ENCODE data around the gene TMEM100.
"Not testable (repeated sequence)": the region's sequence is repeated elsewhere in the genome, so short reads cannot be mapped to it uniquely, and the experiment has no call there.

Gene TMEM100

DNA sequence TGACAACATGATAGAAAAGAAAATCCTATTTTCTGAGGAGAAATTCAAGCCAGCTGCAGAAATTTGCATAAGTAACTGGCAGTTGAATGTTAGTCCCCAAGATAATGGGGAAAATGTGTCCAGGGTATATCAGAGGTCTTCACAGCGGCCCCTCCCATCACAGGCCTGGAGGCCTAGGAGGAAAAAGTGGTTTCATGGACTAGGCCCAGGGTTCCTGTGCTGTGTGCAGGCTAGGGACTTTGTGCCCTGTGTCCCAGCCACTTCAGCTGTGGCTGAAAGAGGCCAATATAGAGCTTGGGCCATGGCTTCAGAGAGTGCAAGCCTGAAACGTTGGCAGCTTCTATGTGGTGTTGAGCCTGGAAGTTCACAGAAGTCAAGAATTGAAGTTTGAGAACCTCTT, 35.6 kb downstream of the TMEM100 start:
- DNase-seq (ENCODE audit: low spot score): no peak

DNA sequence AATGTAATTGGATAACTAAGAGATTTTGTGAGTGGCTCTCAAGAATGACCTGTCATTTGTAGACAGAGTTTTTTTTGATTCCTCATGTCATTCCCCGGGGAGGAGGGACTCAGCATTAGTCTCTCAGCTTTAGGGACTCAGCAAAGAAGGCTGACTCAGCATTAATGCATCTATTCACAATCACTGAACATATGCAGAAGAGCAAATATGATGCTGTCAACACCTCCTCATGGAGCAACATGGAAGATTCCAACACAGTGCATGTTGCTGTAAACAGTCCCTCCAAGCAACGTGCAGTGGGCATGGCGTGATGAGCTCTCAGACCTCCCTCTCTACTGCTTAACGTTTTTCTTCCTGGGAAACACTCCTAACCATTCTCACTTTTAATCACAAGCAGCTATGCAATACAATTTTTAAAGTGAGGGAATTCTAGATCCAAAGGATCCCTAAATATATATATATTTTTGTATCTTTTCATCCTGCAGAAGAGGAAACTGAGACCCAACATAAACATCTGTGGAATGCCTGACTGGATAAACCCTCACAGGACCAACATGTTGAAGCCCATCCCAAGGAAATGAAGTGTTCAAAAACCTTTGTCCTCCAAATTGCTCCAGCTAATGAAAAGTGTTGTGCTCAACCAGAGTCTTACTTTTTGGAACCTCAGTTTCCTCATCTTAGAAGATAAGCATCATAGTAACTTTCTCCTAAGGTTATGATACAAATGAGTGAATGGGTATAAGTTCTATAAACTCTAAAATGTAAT, 38.9 kb downstream of the TMEM100 start:
- no peak for DNase-seq (ENCODE audit: low spot score)

DNA sequence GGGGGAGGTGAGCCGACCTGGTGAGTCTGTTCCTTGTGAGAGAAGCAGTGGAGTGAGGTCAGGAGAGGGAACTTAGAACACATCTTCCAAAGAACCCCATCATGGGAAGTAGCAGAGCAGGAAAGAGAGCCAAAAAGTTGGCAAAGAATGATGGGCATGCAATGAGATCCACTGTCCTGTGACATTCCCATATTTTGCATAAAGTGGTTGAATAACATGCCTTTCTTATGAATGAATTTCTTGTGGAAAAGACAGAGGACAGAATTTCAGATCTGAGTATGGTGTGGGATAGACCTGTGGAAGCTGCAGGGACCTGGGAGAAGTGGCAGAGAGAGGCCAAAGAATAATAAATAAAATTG, 41.3 kb downstream of the TMEM100 start:
- DNase-seq (ENCODE audit: low spot score): no peak

DNA sequence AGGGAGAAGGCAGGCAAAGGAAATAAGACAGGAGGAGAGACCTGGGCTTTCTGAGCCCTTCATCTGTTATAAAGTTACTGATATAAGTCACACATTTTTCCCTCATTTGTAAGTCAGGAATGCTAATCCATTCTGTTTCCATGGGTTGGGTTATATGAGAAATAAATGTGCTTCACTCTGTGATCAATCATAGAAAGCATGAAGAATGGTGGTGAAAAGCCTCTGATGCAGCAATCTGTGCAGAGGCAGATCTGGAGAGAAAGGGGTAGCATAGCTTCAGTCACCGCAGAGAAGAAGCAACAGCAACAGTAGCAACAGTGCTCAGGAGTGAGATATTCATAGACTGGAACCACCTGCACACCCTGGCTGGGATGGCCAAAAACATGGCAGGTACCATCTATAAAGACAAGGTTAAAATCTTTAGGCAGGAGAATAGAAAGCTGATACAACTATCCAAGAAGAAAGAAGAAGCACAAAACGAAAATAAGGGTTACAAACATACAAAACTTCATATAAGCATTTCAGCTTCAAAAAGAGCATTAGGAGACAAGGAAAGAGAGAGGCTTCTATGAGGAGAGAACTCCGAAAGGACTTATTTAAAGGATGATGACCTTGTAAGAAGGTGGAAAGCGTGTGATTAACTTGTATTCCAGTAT, 41.9 kb downstream of the TMEM100 start:
- no peak for DNase-seq (ENCODE audit: low spot score)

DNA sequence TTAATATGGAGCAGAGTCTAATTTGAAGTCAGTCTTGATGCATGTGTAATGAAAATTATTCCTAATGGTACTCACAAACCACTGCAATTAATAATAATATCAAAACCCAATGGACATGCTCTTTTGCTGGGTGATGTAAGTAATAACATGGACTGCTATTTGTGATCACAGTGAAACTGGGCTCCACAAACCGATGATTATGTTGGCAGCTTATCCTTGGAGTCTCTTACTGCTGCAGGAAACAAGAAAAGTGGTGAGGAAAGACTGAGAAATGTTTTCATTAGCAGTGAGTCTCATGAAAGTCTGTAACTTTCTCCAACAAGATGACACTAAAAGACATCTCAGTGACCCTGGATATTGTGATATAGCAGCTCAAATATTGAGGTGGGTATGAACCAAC, 45.2 kb downstream of the TMEM100 start:
- no peak for DNase-seq (ENCODE audit: low spot score)

DNA sequence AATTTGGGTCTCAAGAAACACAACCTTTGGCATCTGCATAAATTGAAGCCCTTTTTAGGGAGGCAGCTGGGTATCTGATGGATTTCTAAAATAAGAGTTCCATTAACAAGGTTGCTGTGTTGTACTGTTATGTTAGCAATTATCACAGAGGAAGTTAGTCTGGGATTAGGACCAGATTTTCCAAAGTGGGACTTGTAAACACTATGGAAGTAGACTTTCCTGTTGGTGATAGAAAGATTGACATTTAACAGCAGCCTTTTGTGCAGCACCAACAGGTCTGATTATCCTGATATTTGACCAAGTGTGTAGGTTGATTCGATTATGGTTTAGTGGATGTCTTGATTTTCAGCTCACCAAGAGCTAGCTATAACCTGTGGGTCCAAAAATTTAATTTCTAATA, 46.4 kb downstream of the TMEM100 start:
- no peak for DNase-seq (ENCODE audit: low spot score)

DNA sequence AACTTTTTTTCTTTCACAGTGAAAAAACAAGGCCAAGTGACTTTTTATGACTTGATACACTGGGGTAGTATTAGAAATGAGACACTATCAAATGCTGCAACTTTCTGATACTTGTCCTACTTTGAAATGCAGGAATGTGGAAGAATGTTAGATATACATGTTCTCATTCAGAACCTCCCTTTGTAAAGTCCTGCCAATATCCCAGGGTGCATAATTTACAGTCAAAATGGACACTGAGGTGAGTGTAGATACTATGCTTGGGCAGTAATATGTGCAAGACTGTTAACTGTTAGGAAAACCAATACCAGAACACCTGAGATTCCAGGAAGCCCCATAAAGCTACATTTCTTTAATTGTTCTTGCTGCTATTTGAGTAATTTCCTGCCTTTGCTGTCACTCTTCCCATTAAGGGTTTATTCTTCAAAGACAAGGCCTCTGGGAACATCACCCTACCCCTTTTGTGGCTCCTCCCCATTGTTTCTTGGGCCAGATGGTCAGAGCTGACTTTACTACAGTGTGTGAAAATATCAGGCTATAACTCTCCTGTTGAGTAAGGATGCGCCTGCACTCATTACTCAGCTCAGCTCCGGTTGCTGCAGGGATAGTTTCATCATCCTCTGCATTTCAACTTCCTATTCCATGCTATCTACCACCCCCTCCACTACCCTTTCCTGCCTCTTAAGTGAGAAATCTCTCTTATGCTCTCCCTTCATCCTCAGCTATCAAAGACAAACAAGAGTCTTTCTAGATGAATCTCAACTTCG, 48.7 kb downstream of the TMEM100 start:
- DNase-seq (ENCODE audit: low spot score): no peak

DNA sequence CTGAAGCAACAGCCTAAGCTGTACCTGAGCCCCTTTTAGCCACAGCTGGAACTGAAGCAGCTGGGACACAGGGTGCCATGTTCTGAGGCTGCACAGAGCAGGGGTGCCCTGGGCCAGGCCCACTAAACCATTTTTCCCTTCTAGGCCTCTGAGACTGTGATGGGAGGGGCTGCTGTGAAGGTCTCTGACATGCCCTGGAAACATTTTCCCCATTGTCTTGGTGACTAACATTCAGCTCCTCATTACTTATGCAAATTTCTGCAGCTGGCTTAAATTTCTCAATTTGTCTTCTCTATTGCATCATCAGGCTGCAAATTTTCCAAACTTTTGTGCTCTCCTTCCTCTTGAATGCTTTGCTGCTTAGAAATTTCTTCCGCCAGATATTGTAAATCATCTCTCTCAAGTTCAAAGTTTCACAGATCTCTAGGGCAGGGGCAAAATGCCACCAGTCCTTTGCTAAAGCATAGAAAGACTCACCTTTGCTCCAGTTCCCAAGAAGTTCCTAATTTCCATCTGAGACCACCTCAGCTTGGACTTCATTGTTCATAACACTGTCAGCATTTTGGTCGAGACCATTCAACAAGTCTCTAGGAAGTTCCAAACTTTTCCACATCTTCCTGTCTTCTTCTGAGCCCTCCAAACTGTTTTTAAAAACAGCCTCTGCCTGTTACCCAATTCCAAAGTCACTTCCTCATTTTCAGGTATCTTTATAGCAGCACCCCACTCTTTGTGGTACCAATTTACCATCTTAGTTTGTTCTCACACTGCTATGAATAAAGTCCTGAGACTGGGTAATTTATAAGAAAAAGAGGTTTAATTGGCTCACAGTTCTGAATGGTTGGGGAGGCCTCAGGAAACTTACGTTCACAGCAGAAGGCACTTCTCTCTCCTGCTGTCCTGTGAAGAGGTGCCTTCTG, 49.8 kb downstream of the TMEM100 start:
- DNase-seq (ENCODE audit: low spot score): no peak

DNA sequence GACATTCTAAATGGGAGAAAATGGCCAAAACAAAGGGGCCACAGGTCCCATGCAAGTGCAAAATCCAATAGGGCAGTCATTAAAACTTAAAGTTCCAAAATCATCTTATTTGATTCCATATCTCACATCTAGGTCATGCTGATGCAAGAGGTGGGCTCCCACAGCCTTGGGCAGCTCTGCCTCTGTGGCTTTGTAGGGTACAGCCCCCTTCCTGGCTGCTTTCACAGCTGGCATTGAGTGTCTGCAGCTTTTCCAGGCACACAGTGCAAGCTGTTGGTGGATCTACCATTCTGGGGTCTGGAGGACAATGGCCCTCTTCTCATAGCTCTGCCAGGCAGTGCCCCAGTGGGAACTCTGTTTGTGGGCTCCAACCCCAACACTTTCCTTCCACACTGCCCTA, 50.7 kb downstream of the TMEM100 start:
- not testable (repeated sequence) for DNase-seq (ENCODE audit: low spot score)
